Type B pancreatic cell (in vitro differentiated cells): ENCODE measurements around the gene MXD1. TPM values are rescaled to one million over a fixed set of nuclear protein-coding genes. Genes with fewer than 3 reads are reported as not detected.
"Not testable (repeated sequence)": the region's sequence is repeated elsewhere in the genome, so short reads cannot be mapped to it uniquely, and the experiment has no call there.

Source experiments
- DNase-seq: peaks from one replicate; pipeline ENCODE4 v3.0.0; 2021; ENCODE audit warnings: mixed read lengths; ENCODE audit not compliant: unreplicated experiment; ENCODE audit errors: extremely low spot score
- H3K27ac Mint-ChIP-seq: 2 replicates; pipeline ENCODE4 v1.8.0; 2021; ENCODE audit warnings: mild to moderate bottlenecking, mixed read lengths
- H3K27me3 Mint-ChIP-seq: 2 replicates; pipeline ENCODE4 v1.8.0; 2021; ENCODE audit warnings: mixed read lengths
- H3K36me3 Mint-ChIP-seq: 2 replicates; pipeline ENCODE4 v1.8.0; 2021; ENCODE audit warnings: mixed read lengths
- H3K4me1 Mint-ChIP-seq: one replicate; pipeline ENCODE4 v1.8.0; 2021; ENCODE audit warnings: mixed read lengths; ENCODE audit not compliant: unreplicated experiment
- H3K4me3 Mint-ChIP-seq: 2 replicates; pipeline ENCODE4 v1.8.0; 2021; ENCODE audit warnings: mild to moderate bottlenecking, mixed read lengths
- H3K9me3 Mint-ChIP-seq: 2 replicates; pipeline ENCODE4 v1.8.0; 2021; ENCODE audit warnings: mixed read lengths
- long read RNA-seq: library from polyadenylated mRNA; unstranded; transcript quantifications from one replicate; pipeline ENCODE4 v2.0.0, GENCODE V29; 2020
- total RNA-seq: library from RNA; stranded (reverse); gene quantifications from 2 replicates; pipeline ENCODE4 v1.2.1, GENCODE V29; 2021; ENCODE audit warnings: low replicate concordance
- TF ChIP-seq, protein P1 (sequence below): fragments of 200-600 bp; sonication (generic); conservative IDR thresholded peaks from 2 replicates; pipeline ENCODE4 v1.5.0; 2021; ENCODE audit warnings: antibody characterized with exemption, mild to moderate bottlenecking

The MXD1 gene
- total RNA-seq, result 14.0 and 23.1 TPM in 2 replicates
- long read RNA-seq, full-length matches to known transcripts, result 11 of 15 reads
- long read RNA-seq, partial matches to known transcripts, result 1 of 15 reads
- long read RNA-seq, other reads (novel, unspliced or antisense), result 3 of 15 reads

GRCh38 chr2:69914950-69915945 is at the start of gene MXD1:
MXD1 (plus strand) TSS chr2:69915109; CDS start chr2:69915331, 222 bp downstream.
- H3K27ac Mint-ChIP-seq, result peak within 1 kb of the TSS; percentile 95
- no peak for DNase-seq

GRCh38 chr2:69888451-69888850 is 26.5 kb upstream of the MXD1 start:
- DNase-seq, result no peak
- TF ChIP-seq, protein P1, sequence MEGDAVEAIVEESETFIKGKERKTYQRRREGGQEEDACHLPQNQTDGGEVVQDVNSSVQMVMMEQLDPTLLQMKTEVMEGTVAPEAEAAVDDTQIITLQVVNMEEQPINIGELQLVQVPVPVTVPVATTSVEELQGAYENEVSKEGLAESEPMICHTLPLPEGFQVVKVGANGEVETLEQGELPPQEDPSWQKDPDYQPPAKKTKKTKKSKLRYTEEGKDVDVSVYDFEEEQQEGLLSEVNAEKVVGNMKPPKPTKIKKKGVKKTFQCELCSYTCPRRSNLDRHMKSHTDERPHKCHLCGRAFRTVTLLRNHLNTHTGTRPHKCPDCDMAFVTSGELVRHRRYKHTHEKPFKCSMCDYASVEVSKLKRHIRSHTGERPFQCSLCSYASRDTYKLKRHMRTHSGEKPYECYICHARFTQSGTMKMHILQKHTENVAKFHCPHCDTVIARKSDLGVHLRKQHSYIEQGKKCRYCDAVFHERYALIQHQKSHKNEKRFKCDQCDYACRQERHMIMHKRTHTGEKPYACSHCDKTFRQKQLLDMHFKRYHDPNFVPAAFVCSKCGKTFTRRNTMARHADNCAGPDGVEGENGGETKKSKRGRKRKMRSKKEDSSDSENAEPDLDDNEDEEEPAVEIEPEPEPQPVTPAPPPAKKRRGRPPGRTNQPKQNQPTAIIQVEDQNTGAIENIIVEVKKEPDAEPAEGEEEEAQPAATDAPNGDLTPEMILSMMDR, result no peak
- no peaks in the 10 kb centered on the region for H3K36me3 Mint-ChIP-seq
- H3K27me3 Mint-ChIP-seq, result no peaks in the 10 kb centered on the region
- no peak overlapping the region for H3K4me3 Mint-ChIP-seq
- no peaks in the 10 kb centered on the region for H3K9me3 Mint-ChIP-seq
- H3K4me1 Mint-ChIP-seq, result peaks cover 3% of the 10 kb centered on the region
- H3K27ac Mint-ChIP-seq, result no peak overlapping the region

More at GRCh38 chr2:69914950-69915945, at the start of gene MXD1:
- TF ChIP-seq, protein P1, result no peak
- Mint-ChIP-seq H3K4me1 (no peaks in the 10 kb centered on the region), H3K36me3 (no peaks in the 10 kb centered on the region), H3K4me3 (peak within 1 kb of the TSS; percentile 89), H3K9me3 (no peaks in the 10 kb centered on the region), H3K27me3 (peaks cover 3% of the 10 kb centered on the region)

GRCh38 chr2:69889302-69889701 is 25.6 kb upstream of the MXD1 start:
- TF ChIP-seq, protein P1, result no peak
- peaks cover 8% of the 10 kb centered on the region for H3K4me1 Mint-ChIP-seq
- no peaks in the 10 kb centered on the region for H3K27me3 Mint-ChIP-seq
- no peak overlapping the region for H3K27ac Mint-ChIP-seq
- no peaks in the 10 kb centered on the region for H3K9me3 Mint-ChIP-seq
- H3K4me3 Mint-ChIP-seq, result no peak overlapping the region
- H3K36me3 Mint-ChIP-seq, result no peaks in the 10 kb centered on the region
- DNase-seq, result no peak

- Mint-ChIP-seq H3K9me3 (no peaks in the 10 kb centered on the region), H3K4me1 (peaks cover 8% of the 10 kb centered on the region), H3K4me3 (no peak overlapping the region), H3K27ac (no peak overlapping the region), H3K27me3 (no peaks in the 10 kb centered on the region), H3K36me3 (no peaks in the 10 kb centered on the region)
- no peak for DNase-seq
- TF ChIP-seq, protein P1, result no peak
These were observed 24.0 kb upstream of the MXD1 start for GRCh38 chr2:69890881-69891280.

- not testable (repeated sequence) for H3K27me3 Mint-ChIP-seq, H3K4me1 Mint-ChIP-seq, H3K9me3 Mint-ChIP-seq, DNase-seq
- Mint-ChIP-seq H3K4me3 (peak overlapping the region; percentile 100), H3K27ac (peak overlapping the region; percentile 96), H3K36me3 (peaks cover 13% of the 10 kb centered on the region)
- TF ChIP-seq, protein P1, result peak; percentile 42
These were observed 22.0 kb upstream of the MXD1 start for GRCh38 chr2:69892838-69893424.
